IMR-90 (cell line): ENCODE data around the gene TMPRSS9. TPM values are rescaled to one million over a fixed set of nuclear protein-coding genes. Genes with fewer than 3 reads are reported as not detected.

Experiments used
- ATAC-seq: fragments of 200-7000 bp; cut with Tn5 transposase; 2 replicates; pipeline ENCODE4 v1.9.1; 2020; ENCODE audit warnings: low read depth, mild to moderate bottlenecking, moderate library complexity
- BruUV-seq: library from RNA; stranded (reverse); fragments of 400-500 nt; replicated peaks from 2 replicates; lab custom pipeline; 2021; lab: Mats Ljungman, UMichigan
- CTCF ChIA-PET: fragments of 300-600 bp; formaldehyde crosslinking; extraction: SDS; loops from one replicate; lab custom pipeline; 2021; ENCODE audit warnings: antibody characterized with exemption; lab: Yijun Ruan, JAX
- POLR2A ChIA-PET: fragments of 300-600 bp; sonication (Branson Sonifier 250); formaldehyde crosslinking; loops from one replicate; lab custom pipeline; 2022; ENCODE audit warnings: antibody characterized with exemption; ENCODE audit not compliant: unreplicated experiment; lab: Charles Lee
- DNase-seq: peaks from one replicate; pipeline ENCODE4 v3.0.0; 2013
- H2AFZ ChIP-seq: replicated peaks from 2 replicates; pipeline ENCODE3; 2013; ENCODE audit warnings: low read length, mild to moderate bottlenecking; ENCODE audit not compliant: poor library complexity
- H2AK5ac ChIP-seq: 2 replicates; pipeline ENCODE4 v1.6.1; 2013; ENCODE audit warnings: low read depth, low read length, inconsistent platforms
- H2AK9ac ChIP-seq: replicated peaks from 2 replicates; pipeline ENCODE3; 2013; ENCODE audit warnings: mild to moderate bottlenecking, low read depth, low read length, moderate library complexity; ENCODE audit not compliant: poor library complexity
- H2BK120ac ChIP-seq: 2 replicates; pipeline ENCODE4 v1.6.1; 2013; ENCODE audit warnings: low read depth, low read length, inconsistent platforms
- H2BK15ac ChIP-seq: 3 replicates; pipeline ENCODE4 v1.6.1; 2013; ENCODE audit warnings: low read depth, low read length, inconsistent platforms
- H2BK20ac ChIP-seq: 2 replicates; pipeline ENCODE4 v1.6.1; 2013; ENCODE audit warnings: low read depth, mild to moderate bottlenecking, inconsistent platforms, low read length, moderate library complexity
- H2BK5ac ChIP-seq: 2 replicates; pipeline ENCODE4 v1.6.1; 2013; ENCODE audit warnings: mild to moderate bottlenecking, low read depth, low read length, inconsistent platforms; ENCODE audit not compliant: poor library complexity, severe bottlenecking
- H3K14ac ChIP-seq: replicated peaks from 2 replicates; pipeline ENCODE4 v1.6.1; 2013; ENCODE audit warnings: low read depth, low read length, inconsistent platforms
- H3K18ac ChIP-seq: 2 replicates; pipeline ENCODE4 v1.6.1; 2013; ENCODE audit warnings: low read depth, low read length, control low read depth
- H3K23ac ChIP-seq: 2 replicates; pipeline ENCODE4 v1.6.1; 2013; ENCODE audit warnings: low read depth, low read length, inconsistent platforms
- H3K27ac ChIP-seq: 2 replicates; pipeline ENCODE4 v1.5.1; 2013; ENCODE audit warnings: mild to moderate bottlenecking, control low read depth, low read length; ENCODE audit not compliant: insufficient read depth
- H3K27me3 ChIP-seq: 2 replicates; pipeline ENCODE4 v1.6.1; 2013; ENCODE audit warnings: low read length; ENCODE audit not compliant: control insufficient read depth, insufficient read depth
- H3K36me3 ChIP-seq: 2 replicates; pipeline ENCODE4 v1.6.1; 2013; ENCODE audit warnings: low read length, mixed read lengths; ENCODE audit not compliant: control insufficient read depth, insufficient read depth
- H3K4ac ChIP-seq: 2 replicates; pipeline ENCODE4 v1.6.1; 2013; ENCODE audit warnings: low read depth, low read length, inconsistent platforms
- H3K4me1 ChIP-seq: 2 replicates; pipeline ENCODE4 v1.6.1; 2013; ENCODE audit warnings: low read length, mixed read lengths; ENCODE audit not compliant: control insufficient read depth, insufficient read depth
- H3K4me2 ChIP-seq: 2 replicates; pipeline ENCODE4 v1.6.1; 2013; ENCODE audit warnings: low read depth, mild to moderate bottlenecking, control low read depth, low read length, moderate library complexity
- H3K4me3 ChIP-seq: 2 replicates; pipeline ENCODE4 v1.5.1; 2013; ENCODE audit warnings: low read depth, mild to moderate bottlenecking, control low read depth, low read length, moderate library complexity; ENCODE audit not compliant: insufficient read depth
- H3K56ac ChIP-seq: 2 replicates; pipeline ENCODE4 v1.6.1; 2013; ENCODE audit warnings: low read length, inconsistent platforms; ENCODE audit not compliant: insufficient read depth; ENCODE audit errors: extremely low read depth
- H3K79me1 ChIP-seq, 2 experiments: 2 replicates each; pipeline ENCODE4 v1.6.1; 2013; ENCODE audit warnings: low read length in 2 of 2, inconsistent platforms in 1 of 2, low read depth in 1 of 2
- H3K9ac ChIP-seq: 2 replicates; pipeline ENCODE4 v1.6.1; 2013; ENCODE audit warnings: low read depth, low read length, control low read depth
- H3K9me1 ChIP-seq: 2 replicates; pipeline ENCODE4 v1.6.1; 2013; ENCODE audit warnings: low read length, inconsistent platforms; ENCODE audit not compliant: insufficient read depth
- H3K9me3 ChIP-seq: 2 replicates; pipeline ENCODE4 v1.6.1; 2013; ENCODE audit warnings: low read length; ENCODE audit not compliant: control insufficient read depth, insufficient read depth
- H4K20me1 ChIP-seq: 2 replicates; pipeline ENCODE4 v1.6.1; 2013; ENCODE audit warnings: low read length, inconsistent platforms; ENCODE audit not compliant: insufficient read depth
- H4K5ac ChIP-seq: 2 replicates; pipeline ENCODE4 v1.6.1; 2013; ENCODE audit warnings: mild to moderate bottlenecking, low read depth, low read length, control low read depth
- H4K8ac ChIP-seq, 2 experiments: 2 replicates each; pipeline ENCODE4 v1.6.1; 2013; ENCODE audit warnings: low read depth in 2 of 2, low read length in 2 of 2, control low read depth in 1 of 2, inconsistent platforms in 1 of 2
- H4K91ac ChIP-seq: 2 replicates; pipeline ENCODE4 v1.6.1; 2013; ENCODE audit warnings: low read depth, low read length, inconsistent platforms; ENCODE audit not compliant: insufficient read depth
- CHD1 ChIP-seq: IDR thresholded peaks from 2 replicates; pipeline ENCODE4 v1.6.1; 2012; ENCODE audit warnings: low read depth, low read length, improper control_type of control experiment
- MAFK ChIP-seq: IDR thresholded peaks from 2 replicates; pipeline ENCODE4 v1.6.1; 2012; ENCODE audit warnings: low read depth, low read length, improper control_type of control experiment
- WGBS, 2 experiments: methylation state at CpG; one replicate each; pipeline versions ENCODE4 v1.1.5 to v1.1.7; 2013; ENCODE audit warnings: missing lambda C conversion rate in 2 of 2; ENCODE audit not compliant: insufficient read length in 1 of 2; ENCODE audit errors: extremely low coverage in 2 of 2; 5-methylcytosine and 5-hydroxymethylcytosine counted together
- dilution Hi-C: fragments of 300-500 bp; cut with HindIII; formaldehyde crosslinking; loops from one replicate; pipeline ENCODE4 v1.14.3; 2018; ENCODE audit warnings: low sequenced_read_pairs; ENCODE audit not compliant: unreplicated experiment
- in situ Hi-C: fragments of 300-500 bp; cut with MboI; formaldehyde crosslinking; loops from 3 replicates; pipeline ENCODE4 v1.14.3; 2019; ENCODE audit warnings: low sequenced_read_pairs, inconsistent platforms, mixed read lengths
- intact Hi-C: fragments of 100-400 bp; cut with micrococcal nuclease; formaldehyde crosslinking; loops from 2 replicates; pipeline ENCODE4 v1.10.0; 2022
- polyA plus RNA-seq, 3 experiments: library from polyadenylated mRNA; depleted of rRNA; stranded (reverse); fragments of >200 nt; gene quantifications; 2 replicates each; pipeline ENCODE4 v1.2.3, GENCODE V29; 2012; ENCODE audit warnings: low replicate concordance in 1 of 3
- total RNA-seq: library from RNA; depleted of rRNA; stranded (reverse); fragments of >200 nt; gene quantifications from 2 replicates; pipeline ENCODE4 v1.2.3, GENCODE V29; 2012

The TMPRSS9 gene
- total and polyA plus RNA-seq, 2 of the 4 experiments (the other 2 are of a cell fraction), result not detected

DNA sequence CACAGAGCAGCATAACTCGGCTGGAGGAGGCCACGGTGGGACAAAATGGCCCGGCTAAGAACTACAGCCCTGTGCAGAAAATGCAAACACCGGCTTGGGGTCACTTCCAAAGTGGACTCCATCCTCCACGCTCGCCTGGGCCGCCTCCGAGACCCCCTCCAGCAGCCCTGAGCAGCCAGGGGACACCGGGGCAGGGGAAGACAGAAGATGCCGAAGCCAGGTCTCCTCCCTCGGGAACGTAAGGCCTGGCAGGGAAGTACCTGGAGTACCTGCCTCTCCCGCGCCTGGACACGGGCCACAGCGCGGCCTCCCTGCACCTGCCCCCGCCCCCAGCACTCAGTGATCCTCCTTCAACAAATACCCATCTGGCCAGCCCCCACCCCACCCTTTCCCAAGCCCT, 91.7 kb downstream of the TMPRSS9 start:
- no peak overlapping the region for H2AK9ac ChIP-seq
- no peak overlapping the region for H2BK20ac ChIP-seq
- H3K79me1 ChIP-seq, result peaks cover 5 to 65% of the 10 kb centered on the region in 2 experiments; a peak in 2 of 4 replicates
- H4K91ac ChIP-seq, result no peak overlapping the region
- H3K23ac ChIP-seq, result no peak overlapping the region
- H3K36me3 ChIP-seq, result peaks cover 4% of the 10 kb centered on the region
- H3K4me2 ChIP-seq, result no peak overlapping the region
- ChIA-PET CTCF (no interaction called here), POLR2A (no interaction called here)
- no peak overlapping the region for H2BK15ac ChIP-seq
- no peaks in the 10 kb centered on the region for H3K27me3 ChIP-seq
- ATAC-seq, result no peak
- no peak overlapping the region for H3K27ac ChIP-seq
- dilution Hi-C loops (no loop called here), intact Hi-C loops (no loop called here), in situ Hi-C loops (no loop called here)
- peaks cover 80% of the 10 kb centered on the region for H4K20me1 ChIP-seq
- H2BK5ac ChIP-seq, result no peak overlapping the region
- H4K8ac ChIP-seq, result no peak overlapping the region
- no peak for DNase-seq
- H3K56ac ChIP-seq, result no peak overlapping the region
- no peak overlapping the region for H3K18ac ChIP-seq
- 0 out of 2 replicates have a peak, but pooled peaks cover 14% of the 10 kb centered on the region for H3K9me1 ChIP-seq
- no peak overlapping the region for H3K4me3 ChIP-seq
- no peaks in the 10 kb centered on the region for H3K9me3 ChIP-seq
- no peak overlapping the region for H3K4ac ChIP-seq
- no TSS peak for BruUV-seq
- H3K14ac ChIP-seq, result no peak overlapping the region
- H2BK120ac ChIP-seq, result no peak overlapping the region
- H2AFZ ChIP-seq, result no peak overlapping the region
- H3K9ac ChIP-seq, result no peak overlapping the region
- TF ChIP-seq MAFK (no peak), CHD1 (no peak)
- no peak overlapping the region for H4K5ac ChIP-seq
- H3K4me1 ChIP-seq, result no peaks in the 10 kb centered on the region
- WGBS, 2 experiments, result 98% methylated on average over 8 of the region's 18 CpGs; no CpG with 5 or more reads in 1 of the 2 experiments
- H2AK5ac ChIP-seq, result no peak overlapping the region
